Fibroblast of lung (primary cell): ENCODE data around the gene ITGB1. TPM values are rescaled to one million over a fixed set of nuclear protein-coding genes. Genes with fewer than 3 reads are reported as not detected.

Experiments used
- DNase-seq, 2 donors: peaks; one replicate each; pipeline versions ENCODE4 v3.0.0 to v3.0.0-alpha.2; 2010; ENCODE audit warnings: low read depth in 2 of 2
- H2AFZ ChIP-seq: 2 replicates; pipeline ENCODE4 v1.5.1; 2012; ENCODE audit warnings: low read length, control low read depth, inconsistent platforms
- H3K27ac ChIP-seq: 2 replicates; pipeline ENCODE4 v1.5.1; 2011; ENCODE audit warnings: low read length, control low read depth; ENCODE audit not compliant: insufficient read depth
- H3K27me3 ChIP-seq: 2 replicates; pipeline ENCODE4 v1.5.1; 2011; ENCODE audit warnings: mild to moderate bottlenecking, low read length; ENCODE audit not compliant: control insufficient read depth, insufficient read depth
- H3K36me3 ChIP-seq: 2 replicates; pipeline ENCODE4 v1.5.1; 2011; ENCODE audit warnings: low read length; ENCODE audit not compliant: control insufficient read depth, insufficient read depth
- H3K4me1 ChIP-seq: 2 replicates; pipeline ENCODE4 v1.5.1; 2011; ENCODE audit warnings: low read length; ENCODE audit not compliant: control insufficient read depth, insufficient read depth; ENCODE audit errors: extremely low read depth
- H3K4me2 ChIP-seq: 2 replicates; pipeline ENCODE4 v1.5.1; 2011; ENCODE audit warnings: low read length, control low read depth; ENCODE audit not compliant: insufficient read depth; ENCODE audit errors: extremely low read depth
- H3K4me3 ChIP-seq, 4 experiments: fragments of 200-600 bp in 1 of 4; sonication (generic) in 1 of 4; replicated peaks in 1 of 4; 2 replicates each; pipeline ENCODE4 v1.5.1; 2011 to 2016; ENCODE audit warnings: low read length in 4 of 4, low read depth in 3 of 4, mild to moderate bottlenecking in 3 of 4, control low read depth in 2 of 4, inconsistent platforms in 1 of 4, mixed read lengths in 1 of 4; ENCODE audit not compliant: insufficient read depth in 1 of 4; ENCODE audit errors: control extremely low read depth in 1 of 4
- H3K79me2 ChIP-seq: 2 replicates; pipeline ENCODE4 v1.5.1; 2012; ENCODE audit warnings: mild to moderate bottlenecking, low read length, inconsistent platforms; ENCODE audit not compliant: control insufficient read depth, insufficient read depth
- H3K9ac ChIP-seq: 2 replicates; pipeline ENCODE4 v1.5.1; 2011; ENCODE audit warnings: mild to moderate bottlenecking, low read length, control low read depth; ENCODE audit not compliant: insufficient read depth
- H3K9me3 ChIP-seq: 2 replicates; pipeline ENCODE4 v1.5.1; 2012; ENCODE audit warnings: low read depth, low read length; ENCODE audit not compliant: control insufficient read depth, insufficient read depth
- H4K20me1 ChIP-seq: 2 replicates; pipeline ENCODE4 v1.5.1; 2011; ENCODE audit warnings: low read length; ENCODE audit not compliant: control insufficient read depth, insufficient read depth; ENCODE audit errors: extremely low read depth
- CTCF ChIP-seq, 2 donors: IDR thresholded peaks in 1 of 2; conservative IDR thresholded peaks in 1 of 2; 1 replicate in 1 of 2; 2 replicates in 1 of 2; pipeline ENCODE4 v1.5.1; 2011 to 2012; ENCODE audit warnings: low read length in 2 of 2, control low read depth in 1 of 2, inconsistent platforms in 1 of 2, low read depth in 1 of 2, mild to moderate bottlenecking in 1 of 2
- EZH2 ChIP-seq: IDR thresholded peaks from 2 replicates; pipeline ENCODE4 v1.5.1; 2012; ENCODE audit warnings: low read length, control low read depth, mild to moderate bottlenecking; ENCODE audit errors: missing control alignments
- polyA plus RNA-seq, 2 donors: library from polyadenylated mRNA; depleted of rRNA in 1 of 2; stranded (reverse) in 1 of 2; unstranded in 1 of 2; fragments of >200 nt; gene quantifications; 2 replicates each; pipeline ENCODE4 v1.2.1, GENCODE V29; 2011 to 2012; ENCODE audit warnings: missing spikeins in 1 of 2
- total RNA-seq: library from RNA; depleted of rRNA; stranded (reverse); fragments of >200 nt; gene quantifications from 2 replicates; pipeline ENCODE4 v1.2.1, GENCODE V29; 2014

The ITGB1 gene
- total and polyA plus RNA-seq, 2 donors (not counting 1 experiment from before 2014, with no cell fraction given), result 2,456 to 3,450 TPM

GRCh38 chr10:32952541-32953276 is 5.3 kb downstream of the ITGB1 start:
- no peak for TF ChIP-seq EZH2
- no peak for TF ChIP-seq CTCF (conservative IDR thresholded peaks at IDR 0.05 in 1 of 2, IDR thresholded peaks at IDR 0.05 in 1 of 2; ENCODE audit: low read depth in 1 of 2, low read length in 2 of 2)
- no peak overlapping the region for H3K9ac ChIP-seq
- H3K4me2 ChIP-seq, result peak overlapping the region; percentile 83
- peaks cover 2% of the 10 kb centered on the region for H3K36me3 ChIP-seq
- H4K20me1 ChIP-seq, result peaks cover 17% of the 10 kb centered on the region
- H3K4me3 ChIP-seq, result peak overlapping the region; percentile 1 to 99 (median 49)
- no peak for DNase-seq
- H3K27me3 ChIP-seq, result no peaks in the 10 kb centered on the region
- peaks cover 13% of the 10 kb centered on the region for H3K4me1 ChIP-seq
- no peak overlapping the region for H3K27ac ChIP-seq
- no peaks in the 10 kb centered on the region for H3K9me3 ChIP-seq
- H2AFZ ChIP-seq, result no peak overlapping the region
- peaks cover 100% of the 10 kb centered on the region for H3K79me2 ChIP-seq

- no peak overlapping the region for H2AFZ ChIP-seq
- H3K27me3 ChIP-seq, result no peaks in the 10 kb centered on the region
- no peak overlapping the region for H3K9ac ChIP-seq
- H3K79me2 ChIP-seq, result peaks cover 100% of the 10 kb centered on the region
- TF ChIP-seq EZH2 (no peak), CTCF (conservative IDR thresholded peaks at IDR 0.05 in 1 of 2, IDR thresholded peaks at IDR 0.05 in 1 of 2; ENCODE audit: low read depth in 1 of 2, low read length in 2 of 2) (no peak)
- H4K20me1 ChIP-seq, result peaks cover 17% of the 10 kb centered on the region
- H3K4me3 ChIP-seq, result peak overlapping the region in 1 of 4 experiments; percentile 37
- H3K27ac ChIP-seq, result peak overlapping the region; percentile 48
- H3K36me3 ChIP-seq, result peaks cover 2% of the 10 kb centered on the region
- no peak for DNase-seq
- peak overlapping the region; percentile 83 for H3K4me2 ChIP-seq
- peaks cover 13% of the 10 kb centered on the region for H3K4me1 ChIP-seq
- no peaks in the 10 kb centered on the region for H3K9me3 ChIP-seq
Observed at GRCh38 chr10:32952094-32952493, 5.9 kb downstream of the ITGB1 start.

- H3K9ac ChIP-seq, result no peak overlapping the region
- DNase-seq, result no peak
- H3K27ac ChIP-seq, result peak overlapping the region; percentile 48
- H3K4me1 ChIP-seq, result peaks cover 13% of the 10 kb centered on the region
- H3K4me2 ChIP-seq, result peak overlapping the region; percentile 83
- H3K79me2 ChIP-seq, result peaks cover 100% of the 10 kb centered on the region
- H3K36me3 ChIP-seq, result peaks cover 2% of the 10 kb centered on the region
- H2AFZ ChIP-seq, result no peak overlapping the region
- peaks cover 20% of the 10 kb centered on the region for H4K20me1 ChIP-seq
- H3K9me3 ChIP-seq, result no peaks in the 10 kb centered on the region
- peak overlapping the region; percentile 23 to 44 (median 31) for H3K4me3 ChIP-seq
- TF ChIP-seq EZH2 (no peak), CTCF (conservative IDR thresholded peaks at IDR 0.05 in 1 of 2, IDR thresholded peaks at IDR 0.05 in 1 of 2; ENCODE audit: low read depth in 1 of 2, low read length in 2 of 2) (no peak)
- no peaks in the 10 kb centered on the region for H3K27me3 ChIP-seq
Observed at GRCh38 chr10:32951111-32951510, 6.9 kb downstream of the ITGB1 start.
